K562 (cell line): ENCODE results near the gene S100A2. TPM values are rescaled to one million over a fixed set of nuclear protein-coding genes. Genes with fewer than 3 reads are reported as not detected.

Source experiments
- BDP1 ChIP-seq: IDR thresholded peaks from 3 replicates; pipeline ENCODE4 v1.6.1; 2011; ENCODE audit not compliant: insufficient read length, insufficient read depth
- DIDO1 ChIP-seq: fragments of 450-650 bp; IDR thresholded peaks from 2 replicates; pipeline ENCODE4 v1.6.1; 2016; ENCODE audit warnings: low read depth, missing biosample characterization, missing genetic modification characterization
- EP300 ChIP-seq: IDR thresholded peaks from 2 replicates; pipeline ENCODE4 v1.6.1; 2012; ENCODE audit warnings: low read length, improper control_type of control experiment
- FOXA3 ChIP-seq, 2 experiments: fragments of 450-650 bp in 1 of 2; sonication (generic) in 1 of 2; formaldehyde crosslinking; IDR thresholded peaks in 1 of 2; conservative IDR thresholded peaks in 1 of 2; 2 replicates each; pipeline versions ENCODE4 v1.4.0 to v1.8.0; 2020 to 2022; ENCODE audit warnings: mild to moderate bottlenecking in 2 of 2, missing genetic modification reagents in 1 of 2
- JUND ChIP-seq, 2 experiments: IDR thresholded peaks; 2 replicates in 1 of 2; 3 replicates in 1 of 2; pipeline ENCODE4 v1.6.1; 2011; ENCODE audit warnings: borderline replicate concordance in 2 of 2, low read depth in 2 of 2, low read length in 2 of 2, improper control_type of control experiment in 1 of 2, missing biosample characterization in 1 of 2, missing genetic modification characterization in 1 of 2, missing genetic modification reagents in 1 of 2
- MBD1 ChIP-seq: fragments of 250-450 bp; sonication (Bioruptor Pico); IDR thresholded peaks from 2 replicates; pipeline ENCODE4 v1.8.0; 2022; ENCODE audit warnings: inconsistent platforms
- MTA2 ChIP-seq: fragments of 450-650 bp; IDR thresholded peaks from 2 replicates; pipeline ENCODE4 v1.6.1; 2016; ENCODE audit warnings: low read depth
- NCOR1 ChIP-seq: fragments of 450-650 bp; IDR thresholded peaks from 2 replicates; pipeline ENCODE4 v1.6.1; 2016; ENCODE audit warnings: mild to moderate bottlenecking, moderate library complexity
- NFIC ChIP-seq: fragments of 450-650 bp; IDR thresholded peaks from 2 replicates; pipeline ENCODE4 v1.6.1; 2017; ENCODE audit warnings: mild to moderate bottlenecking, inconsistent platforms
- RCOR1 ChIP-seq, 2 experiments: IDR thresholded peaks; 2 replicates each; pipeline ENCODE4 v1.6.1; 2012; ENCODE audit warnings: low read depth in 2 of 2, low read length in 2 of 2, borderline replicate concordance in 1 of 2, improper control_type of control experiment in 1 of 2
- TBP ChIP-seq: optimal IDR thresholded peaks from 2 replicates; pipeline ENCODE3; 2011; ENCODE audit warnings: low read depth, low read length, improper control_type of control experiment
- THRB ChIP-seq: fragments of 450-650 bp; formaldehyde crosslinking; conservative IDR thresholded peaks from 2 replicates; pipeline ENCODE4 v1.4.0; 2022; ENCODE audit warnings: mild to moderate bottlenecking, missing genetic modification characterization
- ZNF197 ChIP-seq: fragments of 200-800 bp; sonication (Bioruptor generic); IDR thresholded peaks from 2 replicates; pipeline ENCODE4 v1.6.1; 2016; ENCODE audit warnings: low read depth, missing genetic modification characterization, missing compliant biosample characterization
- ZNF316 ChIP-seq: fragments of 450-650 bp; IDR thresholded peaks from 2 replicates; pipeline ENCODE4 v1.6.1; 2016
- polyA plus RNA-seq, 8 experiments: library from polyadenylated mRNA; depleted of rRNA in 4 of 8; stranded (reverse) in 5 of 8; unstranded in 3 of 8; fragments of >200 nt; fragmentation: Nextera tagmentation in 2 of 8; fragmentation: Illumina TruSeq in 1 of 8; extraction: Ambion mirVana in 2 of 8; extraction: Trizol in 1 of 8; gene quantifications; 2 replicates each; pipeline versions ENCODE4 v1.2.1 to v1.2.3, GENCODE V29; 2011 to 2014; ENCODE audit warnings: inconsistent platforms in 1 of 8, missing spikeins in 1 of 8
- total RNA-seq, 7 experiments: library from RNA; depleted of rRNA in 6 of 7; stranded (reverse); fragments of >200 nt in 6 of 7; fragmentation: Illumina TruSeq in 2 of 7; extraction: Trizol in 2 of 7; gene quantifications; 2 replicates each; pipeline versions ENCODE4 v1.2.1 to v1.2.3, GENCODE V29; 2011 to 2021; ENCODE audit warnings: low replicate concordance in 1 of 7
- TF ChIP-seq, protein P1 (sequence below), 2 experiments: fragments of 250-450 bp in 1 of 2; fragments of 450-650 bp in 1 of 2; sonication (Bioruptor Pico) in 1 of 2; IDR thresholded peaks; 2 replicates each; pipeline versions ENCODE4 v1.6.1 to v1.8.0; 2016 to 2021; ENCODE audit warnings: mild to moderate bottlenecking in 2 of 2, moderate library complexity in 2 of 2, missing compliant biosample characterization in 1 of 2, missing genetic modification characterization in 1 of 2
- TF ChIP-seq, protein P2 (sequence below): sonication (generic); IDR thresholded peaks from 2 replicates; pipeline ENCODE4 v1.6.1; 2016
- TF ChIP-seq, protein P3 (sequence below), 2 experiments: fragments of 450-650 bp; conservative IDR thresholded peaks; 2 replicates each; pipeline ENCODE4 v1.6.1; 2017; ENCODE audit warnings: mild to moderate bottlenecking in 2 of 2, moderate library complexity in 2 of 2

S100A2 gene
- total and polyA plus RNA-seq, 9 of the 15 experiments (the other 6 are each of a cell fraction or from before 2014, with no cell fraction given) = 0.28 to 0.65 (median 0.44) TPM; not detected in 4

DNA sequence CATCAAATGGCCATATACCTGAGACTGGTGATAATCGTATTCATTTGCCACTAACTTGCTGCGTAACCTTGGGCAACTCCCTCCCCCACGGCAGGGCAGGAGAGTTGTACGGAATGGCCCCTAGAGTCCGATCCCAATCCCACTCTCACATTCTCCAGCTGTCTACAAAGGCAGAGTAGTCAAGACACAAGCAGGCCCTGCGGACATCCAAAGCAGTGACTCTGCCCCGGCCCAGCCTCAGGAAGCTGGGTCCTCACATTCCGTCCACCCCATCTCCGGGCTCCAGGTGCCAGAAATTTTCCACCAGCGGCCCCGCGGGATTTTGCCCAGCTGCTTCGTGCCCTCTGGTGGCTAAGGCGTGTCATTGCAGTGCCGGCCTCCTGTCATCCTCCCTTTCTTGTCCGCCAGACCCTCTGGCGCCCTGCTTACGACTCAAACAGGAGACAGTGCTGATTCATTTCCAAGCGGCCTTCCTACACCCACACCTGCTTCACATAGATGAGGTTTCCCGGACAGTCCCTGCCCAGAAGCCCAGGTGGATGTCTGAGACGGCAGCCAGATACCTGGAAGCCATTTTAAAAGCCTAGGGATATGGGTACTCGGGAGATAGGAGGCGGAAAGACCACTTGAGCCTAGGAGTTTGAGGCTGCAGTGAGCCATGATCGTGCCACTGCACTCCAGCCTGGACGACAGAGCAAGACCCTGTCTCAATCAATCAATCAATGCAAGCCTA lies 2.9 kb upstream of the S100A2 start (continued):
- no peak for TF ChIP-seq MBD1
- TF ChIP-seq THRB (CRISPR knock-in tag) = no peak
- TF ChIP-seq MTA2 = no peak
- peak; percentile 75 for TF ChIP-seq JUND (IDR thresholded peaks at IDR 0.05; ENCODE audit: borderline replicate concordance, low read depth, low read length)
- TF ChIP-seq JUND (tag; IDR thresholded peaks at IDR 0.05; ENCODE audit: borderline replicate concordance, low read depth, low read length) = peak; percentile 37; the same call in 1 of the 3 replicates
- peak; percentile 43 for TF ChIP-seq TBP
- TF ChIP-seq, protein P1, sequence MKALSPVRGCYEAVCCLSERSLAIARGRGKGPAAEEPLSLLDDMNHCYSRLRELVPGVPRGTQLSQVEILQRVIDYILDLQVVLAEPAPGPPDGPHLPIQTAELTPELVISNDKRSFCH (CRISPR knock-in tag; IDR thresholded peaks at IDR 0.05) = no peak
- TF ChIP-seq, protein P1 (tag; IDR thresholded peaks at IDR 0.05) = no peak
- no peak for TF ChIP-seq ZNF197 (CRISPR knock-in tag)
- peak; percentile 49; the same call in 1 of the 2 replicates for TF ChIP-seq EP300
- 0 out of 2 replicates have a peak, but pooled peaks have one; percentile 28 for TF ChIP-seq DIDO1
- no peak for TF ChIP-seq BDP1
- TF ChIP-seq NFIC = peak; percentile 36; the same call in 1 of the 2 replicates
- peak; percentile 20 to 80; a peak in 2 of 4 replicates for TF ChIP-seq RCOR1 (IDR thresholded peaks at IDR 0.05; ENCODE audit: borderline replicate concordance in 1 of 2, low read depth in 2 of 2, low read length in 2 of 2)
- TF ChIP-seq NCOR1 = no peak
- TF ChIP-seq ZNF316 = peak; percentile 6; the same call in 1 of the 2 replicates
- TF ChIP-seq, protein P2, sequence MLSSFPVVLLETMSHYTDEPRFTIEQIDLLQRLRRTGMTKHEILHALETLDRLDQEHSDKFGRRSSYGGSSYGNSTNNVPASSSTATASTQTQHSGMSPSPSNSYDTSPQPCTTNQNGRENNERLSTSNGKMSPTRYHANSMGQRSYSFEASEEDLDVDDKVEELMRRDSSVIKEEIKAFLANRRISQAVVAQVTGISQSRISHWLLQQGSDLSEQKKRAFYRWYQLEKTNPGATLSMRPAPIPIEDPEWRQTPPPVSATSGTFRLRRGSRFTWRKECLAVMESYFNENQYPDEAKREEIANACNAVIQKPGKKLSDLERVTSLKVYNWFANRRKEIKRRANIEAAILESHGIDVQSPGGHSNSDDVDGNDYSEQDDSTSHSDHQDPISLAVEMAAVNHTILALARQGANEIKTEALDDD = no peak
- no peak for TF ChIP-seq FOXA3 (CRISPR knock-in tag; conservative IDR thresholded peaks at IDR 0.05 in 1 of 2, IDR thresholded peaks at IDR 0.05 in 1 of 2)
- TF ChIP-seq, protein P3, sequence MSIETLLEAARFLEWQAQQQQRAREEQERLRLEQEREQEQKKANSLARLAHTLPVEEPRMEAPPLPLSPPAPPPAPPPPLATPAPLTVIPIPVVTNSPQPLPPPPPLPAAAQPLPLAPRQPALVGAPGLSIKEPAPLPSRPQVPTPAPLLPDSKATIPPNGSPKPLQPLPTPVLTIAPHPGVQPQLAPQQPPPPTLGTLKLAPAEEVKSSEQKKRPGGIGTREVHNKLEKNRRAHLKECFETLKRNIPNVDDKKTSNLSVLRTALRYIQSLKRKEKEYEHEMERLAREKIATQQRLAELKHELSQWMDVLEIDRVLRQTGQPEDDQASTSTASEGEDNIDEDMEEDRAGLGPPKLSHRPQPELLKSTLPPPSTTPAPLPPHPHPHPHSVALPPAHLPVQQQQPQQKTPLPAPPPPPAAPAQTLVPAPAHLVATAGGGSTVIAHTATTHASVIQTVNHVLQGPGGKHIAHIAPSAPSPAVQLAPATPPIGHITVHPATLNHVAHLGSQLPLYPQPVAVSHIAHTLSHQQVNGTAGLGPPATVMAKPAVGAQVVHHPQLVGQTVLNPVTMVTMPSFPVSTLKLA (conservative IDR thresholded peaks at IDR 0.05) = peak in 1 of 2 experiments; percentile 39; a peak in 2 of 4 replicates
